ENCODE measurements around the gene NTRK2.

- TF ChIP-seq CTCF (IDR thresholded peaks at IDR 0.05) = no peak
- no peak for TF ChIP-seq EZH2 (IDR thresholded peaks at IDR 0.05)
- no peak for TF ChIP-seq EZH2phosphoT487 (IDR thresholded peaks at IDR 0.05)
Observed at GRCh38 chr9:84738353-84738752, 68.8 kb downstream of the NTRK2 start.

Data from neural progenitor cell (in vitro differentiated cells).